CD4-positive, alpha-beta memory T cell (primary cell): ENCODE measurements around the gene LMO7. TPM values are rescaled to one million over a fixed set of nuclear protein-coding genes. Genes with fewer than 3 reads are reported as not detected.

ENCODE experiments used
- CTCF ChIA-PET: fragments of 350-600 bp; sonication (Branson Sonifier 250); formaldehyde crosslinking; loops from one replicate; lab custom pipeline; 2021; ENCODE audit warnings: inconsistent platforms; ENCODE audit not compliant: partially characterized antibody; lab: Charles Lee
- POLR2A ChIA-PET: fragments of 350-600 bp; sonication (Branson Sonifier 250); formaldehyde crosslinking; loops from one replicate; lab custom pipeline; 2021; ENCODE audit not compliant: partially characterized antibody; lab: Charles Lee
- DNase-seq, 5 donors: peaks; one replicate each; pipeline versions ENCODE4 v3.0.0 to v3.0.0-alpha.2; 2020 to 2022; ENCODE audit warnings: mixed read lengths in 1 of 5
- H3K27ac ChIP-seq: one replicate; pipeline ENCODE4 v1.7.0; 2013; ENCODE audit warnings: low read depth, low read length
- H3K27me3 ChIP-seq: 2 replicates; pipeline ENCODE4 v1.7.0; 2013; ENCODE audit warnings: mild to moderate bottlenecking, low read length, moderate library complexity; ENCODE audit not compliant: insufficient read depth
- H3K36me3 ChIP-seq: 2 replicates; pipeline ENCODE4 v1.7.0; 2013; ENCODE audit warnings: mild to moderate bottlenecking, low read length, moderate library complexity; ENCODE audit not compliant: insufficient read depth
- H3K4me1 ChIP-seq: 2 replicates; pipeline ENCODE4 v1.7.0; 2013; ENCODE audit warnings: mild to moderate bottlenecking, low read length, moderate library complexity; ENCODE audit not compliant: insufficient read depth
- H3K4me3 ChIP-seq, 2 donors: one replicate each; pipeline ENCODE4 v1.7.0; 2013; ENCODE audit warnings: low read length in 2 of 2, mild to moderate bottlenecking in 1 of 2
- H3K9me3 ChIP-seq, 2 donors: one replicate each; pipeline ENCODE4 v1.7.0; 2013; ENCODE audit warnings: low read length in 2 of 2, control low read depth in 1 of 2; ENCODE audit not compliant: control insufficient read depth in 1 of 2
- H3K27ac Mint-ChIP-seq, 7 donors: one replicate each; pipeline ENCODE4 v1.8.0; 2020 to 2021; ENCODE audit warnings: mixed read lengths in 7 of 7, mild to moderate bottlenecking in 6 of 7, inconsistent platforms in 3 of 7, moderate library complexity in 3 of 7
- H3K27me3 Mint-ChIP-seq, 2 donors: one replicate each; pipeline ENCODE4 v1.8.0; 2020 to 2021; ENCODE audit warnings: mixed read lengths in 2 of 2
- H3K36me3 Mint-ChIP-seq, 2 donors: one replicate each; pipeline ENCODE4 v1.8.0; 2020 to 2021; ENCODE audit warnings: mixed read lengths in 2 of 2, inconsistent platforms in 1 of 2, mild to moderate bottlenecking in 1 of 2
- H3K4me1 Mint-ChIP-seq, 4 donors: one replicate each; pipeline ENCODE4 v1.8.0; 2020 to 2021; ENCODE audit warnings: mixed read lengths in 4 of 4, mild to moderate bottlenecking in 1 of 4
- H3K4me3 Mint-ChIP-seq, 8 donors: one replicate each; pipeline ENCODE4 v1.8.0; 2020 to 2021; ENCODE audit warnings: mixed read lengths in 8 of 8, mild to moderate bottlenecking in 7 of 8, moderate library complexity in 6 of 8, inconsistent platforms in 3 of 8
- H3K9me3 Mint-ChIP-seq, 8 donors: one replicate each; pipeline ENCODE4 v1.8.0; 2020 to 2021; ENCODE audit warnings: mixed read lengths in 8 of 8, mild to moderate bottlenecking in 5 of 8, inconsistent platforms in 3 of 8, moderate library complexity in 1 of 8
- intact Hi-C: fragments of 100-400 bp; cut with micrococcal nuclease; formaldehyde crosslinking; loops from one replicate; pipeline ENCODE4 v1.15.1; 2023
- polyA plus RNA-seq, 2 donors: library from polyadenylated mRNA; unstranded; fragments of 300-500 nt; fragmentation: Illumina TruSeq; gene quantifications; one replicate each; pipeline ENCODE4 v1.2.3, GENCODE V29; 2021
- total RNA-seq, 2 experiments: library from RNA; stranded (reverse); gene quantifications; one replicate each; pipeline ENCODE4 v1.2.3, GENCODE V29; 2021

Gene LMO7
- total and polyA plus RNA-seq, 4 experiments from 2014 or later: 5.4 to 29.4 (median 20.0) TPM

DNA sequence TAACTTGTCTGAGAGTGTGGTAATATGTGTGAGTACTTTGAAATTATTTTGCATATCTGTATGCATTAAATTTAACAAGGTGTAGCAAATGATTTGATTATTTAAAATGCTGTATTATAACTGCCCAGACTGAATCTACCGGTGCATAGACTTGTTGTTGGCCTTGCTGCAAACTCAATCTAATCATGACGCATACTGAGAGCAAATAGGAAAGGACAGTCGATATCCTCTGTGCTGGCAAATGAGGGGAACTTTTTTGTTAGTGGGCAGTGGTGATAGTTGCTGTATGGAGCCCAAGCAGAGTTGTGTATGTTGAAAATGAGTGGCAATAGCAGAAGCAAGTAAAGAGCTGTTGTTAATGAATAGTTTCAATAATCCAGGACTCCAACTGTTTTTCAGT lies 127.4 kb downstream of the LMO7 start:
- ChIA-PET CTCF (interaction anchor here (3.6 to 5.7 kb wide), 2 partner anchors 68 to 106 kb away, joined by 23 to 32 read pairs; no protein-coding TSS in a partner anchor), POLR2A (no interaction called here)
- H3K4me1 Mint-ChIP-seq: peaks cover 42 to 67% (median 55%) of the 10 kb centered on the region in 4 donors
- Histone ChIP-seq H3K4me3 (no peak overlapping the region), H3K27me3 (no peaks in the 10 kb centered on the region), H3K4me1 (peaks cover 52% of the 10 kb centered on the region), H3K27ac (peak overlapping the region; percentile 40), H3K36me3 (no peaks in the 10 kb centered on the region), H3K9me3 (no peaks in the 10 kb centered on the region)
- no peak for DNase-seq
- H3K36me3 Mint-ChIP-seq: peaks cover 1 to 5% of the 10 kb centered on the region in 2 donors
- peak overlapping the region in 4 of 8 donors; percentile 15 to 53 (median 36) for H3K4me3 Mint-ChIP-seq
- H3K9me3 Mint-ChIP-seq: no peaks in the 10 kb centered on the region
- H3K27me3 Mint-ChIP-seq: no peaks in the 10 kb centered on the region
- peak overlapping the region; percentile 77 to 90 (median 80) for H3K27ac Mint-ChIP-seq
- intact Hi-C loops: loop anchor here (5.0 to 10.0 kb wide), 6 partner anchors 66 to 1561 kb away; partner anchors contain the start of genes CLN5 and MYCBP2

GRCh38 chr13:75764251-75764925 lies 128.3 kb downstream of the LMO7 start:
- H3K9me3 Mint-ChIP-seq: no peaks in the 10 kb centered on the region
- peak overlapping the region in 5 of 8 donors; percentile 20 to 52 (median 28) for H3K4me3 Mint-ChIP-seq
- H3K27ac Mint-ChIP-seq: peak overlapping the region; percentile 54 to 79 (median 60)
- Histone ChIP-seq H3K36me3 (no peaks in the 10 kb centered on the region), H3K4me1 (peaks cover 52% of the 10 kb centered on the region), H3K9me3 (no peaks in the 10 kb centered on the region), H3K27me3 (no peaks in the 10 kb centered on the region), H3K27ac (no peak overlapping the region), H3K4me3 (no peak overlapping the region)
- DNase-seq: no peak
- CTCF ChIA-PET: interaction anchor here (5.7 kb wide), 1 partner anchor 69 kb away, joined by 32 read pairs; no protein-coding TSS in a partner anchor
- H3K27me3 Mint-ChIP-seq: no peaks in the 10 kb centered on the region
- peaks cover 40 to 63% (median 51%) of the 10 kb centered on the region in 4 donors for H3K4me1 Mint-ChIP-seq
- POLR2A ChIA-PET: no interaction called here
- intact Hi-C loops: loop anchor here (5.0 to 10.0 kb wide), 6 partner anchors 67 to 1560 kb away; partner anchors contain the start of genes CLN5 and MYCBP2
- H3K36me3 Mint-ChIP-seq: peaks cover 1 to 5% of the 10 kb centered on the region in 2 donors

DNA sequence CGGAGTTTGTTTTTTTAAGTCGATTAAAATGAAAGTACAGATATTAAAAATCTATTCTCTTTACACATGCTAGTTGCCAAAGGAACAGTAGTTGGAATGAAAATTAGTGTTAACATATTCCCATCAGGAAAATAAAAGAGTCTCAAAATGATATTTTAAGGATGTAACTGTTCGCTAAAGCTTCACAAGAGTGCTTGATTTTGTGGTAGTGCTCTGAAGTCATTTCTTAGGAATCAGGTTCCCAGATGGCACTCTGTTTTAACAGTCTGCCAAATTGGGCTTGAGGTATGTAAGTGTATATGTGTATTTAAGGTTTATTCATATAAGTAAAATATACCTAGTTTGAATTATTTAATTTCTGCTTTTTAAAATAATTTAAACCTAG lies 128.8 kb downstream of the LMO7 start:
- Histone ChIP-seq H3K27ac (no peak overlapping the region), H3K27me3 (no peaks in the 10 kb centered on the region), H3K9me3 (no peaks in the 10 kb centered on the region), H3K4me1 (peaks cover 48% of the 10 kb centered on the region), H3K4me3 (no peak overlapping the region), H3K36me3 (no peaks in the 10 kb centered on the region)
- H3K27ac Mint-ChIP-seq: no peak overlapping the region
- peaks cover 39 to 62% (median 50%) of the 10 kb centered on the region in 4 donors for H3K4me1 Mint-ChIP-seq
- H3K36me3 Mint-ChIP-seq: peaks cover 1 to 5% of the 10 kb centered on the region in 2 donors
- H3K27me3 Mint-ChIP-seq: no peaks in the 10 kb centered on the region
- CTCF ChIA-PET: interaction anchor here (5.7 kb wide), 1 partner anchor 69 kb away, joined by 32 read pairs; no protein-coding TSS in a partner anchor
- H3K9me3 Mint-ChIP-seq: no peaks in the 10 kb centered on the region
- POLR2A ChIA-PET: interaction anchor here (1.3 kb wide), 1 partner anchor 38 kb away, joined by 5 read pairs; no protein-coding TSS in a partner anchor
- no peak overlapping the region for H3K4me3 Mint-ChIP-seq
- no peak for DNase-seq
- intact Hi-C loops: loop anchor here (5.0 to 10.0 kb wide), 6 partner anchors 68 to 1560 kb away; partner anchors contain the start of genes CLN5 and MYCBP2

- Mint-ChIP-seq H3K36me3 (peaks cover 1 to 5% of the 10 kb centered on the region in 2 donors), H3K9me3 (no peaks in the 10 kb centered on the region), H3K27me3 (no peaks in the 10 kb centered on the region), H3K4me1 (peaks cover 30 to 50% (median 37%) of the 10 kb centered on the region in 4 donors), H3K4me3 (peak overlapping the region in 5 of 8 donors; percentile 47 to 75 (median 57)), H3K27ac (peak overlapping the region; percentile 47 to 92 (median 76))
- H3K27ac ChIP-seq: no peak overlapping the region
- CTCF ChIA-PET: no interaction called here
- H3K36me3 ChIP-seq: no peaks in the 10 kb centered on the region
- POLR2A ChIA-PET: interaction anchor here (0.6 kb wide), 1 partner anchor 1260 kb away, joined by 3 read pairs; no protein-coding TSS in a partner anchor
- DNase-seq: peak in 4 of 5 donors; percentile 26 to 49 (median 38)
- intact Hi-C loops: loop anchor here (10.0 kb wide), 3 partner anchors 212 to 1558 kb away; partner anchors contain the start of gene MYCBP2
- no peaks in the 10 kb centered on the region for H3K27me3 ChIP-seq
- peaks cover 39% of the 10 kb centered on the region for H3K4me1 ChIP-seq
- H3K4me3 ChIP-seq: no peak overlapping the region
- H3K9me3 ChIP-seq: no peaks in the 10 kb centered on the region
These were observed 130.5 kb downstream of the LMO7 start for GRCh38 chr13:75766636-75767035.

- DNase-seq: no peak
- no peaks in the 10 kb centered on the region for H3K36me3 ChIP-seq
- no peak overlapping the region for H3K4me3 Mint-ChIP-seq
- H3K4me1 ChIP-seq: peaks cover 16% of the 10 kb centered on the region
- intact Hi-C loops: loop anchor here (10.0 kb wide), 3 partner anchors 215 to 1555 kb away; partner anchors contain the start of gene MYCBP2
- no peaks in the 10 kb centered on the region for H3K27me3 Mint-ChIP-seq
- peaks cover 0 to 3% (median 0%) of the 10 kb centered on the region in 8 donors for H3K9me3 Mint-ChIP-seq
- CTCF ChIA-PET: no interaction called here
- no peaks in the 10 kb centered on the region for H3K27me3 ChIP-seq
- POLR2A ChIA-PET: no interaction called here
- no peak overlapping the region for H3K27ac Mint-ChIP-seq
- peaks cover 1 to 12% of the 10 kb centered on the region in 2 donors for H3K36me3 Mint-ChIP-seq
- no peak overlapping the region for H3K4me3 ChIP-seq
- no peaks in the 10 kb centered on the region for H3K9me3 ChIP-seq
- no peak overlapping the region for H3K27ac ChIP-seq
- H3K4me1 Mint-ChIP-seq: peaks cover 15 to 31% (median 22%) of the 10 kb centered on the region in 4 donors
These were observed 133.2 kb downstream of the LMO7 start for GRCh38 chr13:75769141-75769905.

DNA sequence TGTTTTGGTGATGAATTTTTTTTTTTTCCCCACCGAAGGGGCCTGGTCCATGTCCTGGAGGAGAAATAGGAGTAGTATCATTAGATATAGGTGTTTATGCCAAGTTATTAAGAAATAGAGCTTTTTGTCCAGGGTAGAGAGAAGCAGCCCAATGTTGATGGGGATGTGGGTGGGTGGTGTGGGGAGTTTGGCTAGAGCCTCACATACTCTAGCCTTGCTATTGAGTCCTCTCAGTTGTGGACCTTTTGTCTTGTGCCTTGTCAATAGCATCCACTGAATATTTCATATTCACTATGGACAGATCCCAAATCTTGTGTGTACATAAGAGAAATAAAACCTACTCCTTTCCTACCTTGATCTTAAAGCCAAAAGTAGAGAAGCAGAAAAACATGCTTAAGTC lies 134.0 kb downstream of the LMO7 start:
- DNase-seq: no peak
- no peaks in the 10 kb centered on the region for H3K27me3 Mint-ChIP-seq
- no peak overlapping the region for H3K27ac Mint-ChIP-seq
- Histone ChIP-seq H3K27me3 (no peaks in the 10 kb centered on the region), H3K9me3 (no peaks in the 10 kb centered on the region), H3K4me1 (peaks cover 14% of the 10 kb centered on the region), H3K4me3 (no peak overlapping the region), H3K27ac (no peak overlapping the region), H3K36me3 (no peaks in the 10 kb centered on the region)
- intact Hi-C loops: no loop called here
- H3K4me3 Mint-ChIP-seq: no peak overlapping the region
- peaks cover 0 to 3% (median 0%) of the 10 kb centered on the region in 8 donors for H3K9me3 Mint-ChIP-seq
- peaks cover 14 to 28% (median 20%) of the 10 kb centered on the region in 4 donors for H3K4me1 Mint-ChIP-seq
- CTCF ChIA-PET: no interaction called here
- peaks cover 1 to 12% of the 10 kb centered on the region in 2 donors for H3K36me3 Mint-ChIP-seq
- POLR2A ChIA-PET: no interaction called here
